Uterus (tissue), 4 donors: ENCODE measurements around the gene IFT25. TPM values are rescaled to one million over a fixed set of nuclear protein-coding genes. Genes with fewer than 3 reads are reported as not detected.

Source experiments
- DNase-seq, 2 donors: peaks; one replicate each; pipeline ENCODE4 v3.0.0-alpha.2; 2019 to 2020
- H3K27ac ChIP-seq, 2 donors: fragments of 200-600 bp; sonication (generic); 1 replicate in 1 of 2; 2 replicates in 1 of 2; pipeline ENCODE4 v1.5.1; 2016 to 2018
- H3K27me3 ChIP-seq, 2 donors: fragments of 200-600 bp; sonication (generic); one replicate each; pipeline ENCODE4 v1.5.1; 2018 to 2019; ENCODE audit warnings: control low read depth in 1 of 2
- H3K36me3 ChIP-seq, 2 donors: fragments of 200-600 bp; sonication (generic); one replicate each; pipeline ENCODE4 v1.5.1; 2019; ENCODE audit warnings: control low read depth in 1 of 2
- H3K4me1 ChIP-seq, 2 donors: fragments of 200-600 bp; sonication (generic); one replicate each; pipeline ENCODE4 v1.5.1; 2018 to 2019; ENCODE audit warnings: control low read depth in 1 of 2
- H3K4me3 ChIP-seq, 2 donors: fragments of 200-600 bp; sonication (generic); 1 replicate in 1 of 2; 2 replicates in 1 of 2; pipeline ENCODE4 v1.5.1; 2018 to 2019; ENCODE audit warnings: mild to moderate bottlenecking in 1 of 2
- H3K9me3 ChIP-seq, 2 donors: fragments of 200-600 bp; sonication (generic); one replicate each; pipeline ENCODE4 v1.5.1; 2019; ENCODE audit warnings: control low read depth in 1 of 2
- CTCF ChIP-seq, 4 experiments: fragments of 200-600 bp in 2 of 4; fragments of 450-650 bp in 2 of 4; sonication (generic) in 2 of 4; IDR thresholded peaks; one replicate each; pipeline ENCODE4 v1.5.1; 2016 to 2019; ENCODE audit warnings: antibody characterized with exemption in 4 of 4, mild to moderate bottlenecking in 2 of 4, moderate library complexity in 1 of 4
- POLR2A ChIP-seq, 2 donors: fragments of 450-650 bp; IDR thresholded peaks; one replicate each; pipeline ENCODE4 v1.6.1; 2016; ENCODE audit warnings: antibody characterized with exemption in 2 of 2, mild to moderate bottlenecking in 1 of 2, moderate library complexity in 1 of 2
- intact Hi-C: fragments of 100-400 bp; cut with DNase I; formaldehyde crosslinking; loops from one replicate; pipeline ENCODE4 v1.15.1; 2023; ENCODE audit warnings: low total_unique reads
- total RNA-seq, 4 donors: library from RNA; depleted of rRNA in 3 of 4; stranded (reverse); fragments of >200 nt in 3 of 4; gene quantifications; one replicate each; pipeline versions ENCODE4 v1.1.0 to v1.2.4, GENCODE V29; 2014 to 2023
- donor health status: DM: yes; HTN: yes; CAD: no.

The IFT25 gene
- total RNA-seq, 4 donors from 2014 or later = 1.3 to 40.6 (median 28.7) TPM

GRCh38 chr1:53944469-53945182, 873 bp downstream of the IFT25 start:
- Histone ChIP-seq H3K4me1 (peaks cover 0 to 11% of the 10 kb centered on the region in 2 donors), H3K27me3 (no peaks in the 10 kb centered on the region), H3K27ac (peak overlapping the region; percentile 92 to 93), H3K4me3 (peak overlapping the region; percentile 86 to 98), H3K36me3 (no peaks in the 10 kb centered on the region), H3K9me3 (no peaks in the 10 kb centered on the region)
- TF ChIP-seq POLR2A (IDR thresholded peaks at IDR 0.05) (no peak), CTCF (IDR thresholded peaks at IDR 0.05) (no peak)
- DNase-seq = peak in 1 of 2 donors; percentile 17
- intact Hi-C loops = no loop called here

- no peaks in the 10 kb centered on the region for H3K36me3 ChIP-seq
- intact Hi-C loops = no loop called here
- TF ChIP-seq CTCF (IDR thresholded peaks at IDR 0.05) = no peak
- no peak for TF ChIP-seq POLR2A (IDR thresholded peaks at IDR 0.05)
- H3K9me3 ChIP-seq = no peaks in the 10 kb centered on the region
- H3K4me3 ChIP-seq = no peak overlapping the region
- peaks cover 0 to 11% of the 10 kb centered on the region in 2 donors for H3K4me1 ChIP-seq
- no peak overlapping the region for H3K27ac ChIP-seq
- no peaks in the 10 kb centered on the region for H3K27me3 ChIP-seq
- DNase-seq = no peak
Measured at GRCh38 chr1:53943490-53944043, 1.9 kb downstream of the IFT25 start.

- peaks cover 0 to 10% of the 10 kb centered on the region in 2 donors for H3K4me1 ChIP-seq
- TF ChIP-seq CTCF (IDR thresholded peaks at IDR 0.05) (no peak), POLR2A (IDR thresholded peaks at IDR 0.05) (no peak)
- H3K27me3 ChIP-seq = no peaks in the 10 kb centered on the region
- intact Hi-C loops = no loop called here
- H3K36me3 ChIP-seq = no peaks in the 10 kb centered on the region
- no peak overlapping the region for H3K27ac ChIP-seq
- no peak for DNase-seq
- no peaks in the 10 kb centered on the region for H3K9me3 ChIP-seq
- H3K4me3 ChIP-seq = no peak overlapping the region
Measured at GRCh38 chr1:53943090-53943489, 2.4 kb downstream of the IFT25 start.

DNA sequence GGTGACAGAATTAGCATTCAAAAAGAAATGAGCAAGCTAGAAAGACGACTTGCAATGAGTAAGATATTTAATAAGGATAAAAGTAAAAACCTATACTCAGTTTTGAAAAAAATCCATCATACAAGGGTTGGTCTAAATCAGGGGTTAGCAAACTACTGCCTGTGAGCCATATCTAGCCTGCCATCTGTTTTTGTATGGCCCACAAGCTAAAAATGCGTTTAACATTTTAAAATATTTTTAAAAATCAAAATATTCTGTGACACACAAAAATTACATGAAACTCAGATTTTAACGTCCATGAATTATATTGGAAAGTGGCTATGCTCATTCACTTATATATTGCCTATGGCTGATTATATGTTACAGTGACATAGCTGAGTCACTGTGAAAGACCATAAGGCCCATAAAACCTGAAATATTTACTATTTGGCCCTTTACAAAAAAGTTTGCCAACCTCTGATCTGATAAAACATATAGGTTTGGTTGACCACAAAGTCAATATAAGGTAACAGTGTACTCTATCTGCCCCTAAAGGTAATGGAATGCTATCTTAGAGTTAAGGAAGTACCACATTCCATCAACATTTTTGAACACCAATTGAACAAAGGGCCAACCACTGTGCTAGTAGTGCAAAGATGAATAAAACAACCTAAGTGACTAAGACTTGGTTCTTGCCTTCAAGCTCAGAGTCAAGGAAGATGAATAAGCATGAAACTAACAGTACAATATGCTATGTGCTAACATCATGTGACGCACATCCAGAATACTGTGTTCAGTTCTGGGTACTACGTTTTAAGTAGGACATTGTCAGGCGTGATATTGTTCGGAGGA, 3.2 kb downstream of the IFT25 start:
- peaks cover 3 to 5% of the 10 kb centered on the region in 2 donors for H3K4me1 ChIP-seq
- H3K36me3 ChIP-seq = no peaks in the 10 kb centered on the region
- H3K4me3 ChIP-seq = no peak overlapping the region
- TF ChIP-seq CTCF (IDR thresholded peaks at IDR 0.05) (no peak), POLR2A (IDR thresholded peaks at IDR 0.05) (no peak)
- no peak overlapping the region for H3K27ac ChIP-seq
- no peaks in the 10 kb centered on the region for H3K9me3 ChIP-seq
- intact Hi-C loops = no loop called here
- H3K27me3 ChIP-seq = no peaks in the 10 kb centered on the region
- no peak for DNase-seq
